ENCODE data around the gene FAM227B. TPM values are rescaled to one million over a fixed set of nuclear protein-coding genes. Genes with fewer than 3 reads are reported as not detected.

FAM227B gene
- total RNA-seq, 1 experiment from 2014 or later, result 3.3 TPM

- intact Hi-C loops (cut with micrococcal nuclease; ENCODE audit: unreplicated experiment), result no loop called here
- BruUV-seq (replicated peaks), result no TSS peak
- Histone ChIP-seq H3K27ac (no peak overlapping the region), H3K36me3 (ENCODE audit: low read depth) (no peaks in the 10 kb centered on the region), H4K20me1 (ENCODE audit: insufficient read depth) (no peaks in the 10 kb centered on the region), H3K9me2 (ENCODE audit: insufficient read depth) (no peaks in the 10 kb centered on the region), H3F3A (ENCODE audit: insufficient read depth, low read depth) (no peaks in the 10 kb centered on the region), H3K4me1 (replicated peaks; ENCODE audit: insufficient read depth) (no peaks in the 10 kb centered on the region), H3K4me3 (no peak overlapping the region), H3K9me3 (ENCODE audit: insufficient read depth, low read depth) (peaks cover 5% of the 10 kb centered on the region), H3K27me3 (ENCODE audit: insufficient read depth, low read depth) (no peaks in the 10 kb centered on the region), H3K4me2 (no peak overlapping the region), H2AFZ (no peak overlapping the region), H3K79me2 (ENCODE audit: low read depth) (no peaks in the 10 kb centered on the region)
- ChIA-PET CTCF (no interaction called here), POLR2A (ENCODE audit: unreplicated experiment) (no interaction called here)
- no peak for DNase-seq
- TF ChIP-seq EZH2 (IDR thresholded peaks at IDR 0.05; ENCODE audit: low read depth) (no peak), CTCF (conservative IDR thresholded peaks at IDR 0.05) (no peak)
Observed at GRCh38 chr15:49650676-49651075, 30.1 kb upstream of the FAM227B start.

GRCh38 chr15:49649987-49650386, 29.4 kb upstream of the FAM227B start:
- no peaks in the 10 kb centered on the region for H3K79me2 ChIP-seq (ENCODE audit: low read depth)
- H3F3A ChIP-seq (ENCODE audit: insufficient read depth, low read depth), result no peaks in the 10 kb centered on the region
- peaks cover 5% of the 10 kb centered on the region for H3K9me3 ChIP-seq (ENCODE audit: insufficient read depth, low read depth)
- POLR2A ChIA-PET (ENCODE audit: unreplicated experiment), result no interaction called here
- no peaks in the 10 kb centered on the region for H3K27me3 ChIP-seq (ENCODE audit: insufficient read depth, low read depth)
- DNase-seq, result no peak
- no peaks in the 10 kb centered on the region for H3K4me1 ChIP-seq (replicated peaks; ENCODE audit: insufficient read depth)
- H3K4me3 ChIP-seq, result no peak overlapping the region
- intact Hi-C loops (cut with micrococcal nuclease; ENCODE audit: unreplicated experiment), result no loop called here
- TF ChIP-seq CTCF (conservative IDR thresholded peaks at IDR 0.05) (no peak), EZH2 (IDR thresholded peaks at IDR 0.05; ENCODE audit: low read depth) (no peak)
- CTCF ChIA-PET, result no interaction called here
- no TSS peak for BruUV-seq (replicated peaks)
- H3K27ac ChIP-seq, result no peak overlapping the region
- no peak overlapping the region for H3K4me2 ChIP-seq
- H4K20me1 ChIP-seq (ENCODE audit: insufficient read depth), result no peaks in the 10 kb centered on the region
- no peaks in the 10 kb centered on the region for H3K9me2 ChIP-seq (ENCODE audit: insufficient read depth)
- no peak overlapping the region for H2AFZ ChIP-seq
- H3K36me3 ChIP-seq (ENCODE audit: low read depth), result no peaks in the 10 kb centered on the region

- Histone ChIP-seq H3K27me3 (ENCODE audit: insufficient read depth, low read depth) (no peaks in the 10 kb centered on the region), H3K9me3 (ENCODE audit: insufficient read depth, low read depth) (no peaks in the 10 kb centered on the region), H3K4me3 (no peak overlapping the region), H3K79me2 (ENCODE audit: low read depth) (no peaks in the 10 kb centered on the region), H4K20me1 (ENCODE audit: insufficient read depth) (no peaks in the 10 kb centered on the region), H3F3A (ENCODE audit: insufficient read depth, low read depth) (no peaks in the 10 kb centered on the region), H3K27ac (no peak overlapping the region), H3K4me2 (no peak overlapping the region), H3K36me3 (ENCODE audit: low read depth) (no peaks in the 10 kb centered on the region), H3K9me2 (ENCODE audit: insufficient read depth) (no peaks in the 10 kb centered on the region), H2AFZ (no peak overlapping the region), H3K4me1 (replicated peaks; ENCODE audit: insufficient read depth) (no peaks in the 10 kb centered on the region)
- no peak for DNase-seq
- intact Hi-C loops (cut with micrococcal nuclease; ENCODE audit: unreplicated experiment), result no loop called here
- ChIA-PET CTCF (no interaction called here), POLR2A (ENCODE audit: unreplicated experiment) (no interaction called here)
- no peak for TF ChIP-seq CTCF (conservative IDR thresholded peaks at IDR 0.05)
- no peak for TF ChIP-seq EZH2 (IDR thresholded peaks at IDR 0.05; ENCODE audit: low read depth)
- BruUV-seq (replicated peaks), result no TSS peak
Observed at GRCh38 chr15:49646891-49647290, 26.3 kb upstream of the FAM227B start.

All from PC-9 (cell line).